GM23248 (cell line): ENCODE measurements around the gene TSPAN16.

Experiments used
- EZH2 ChIP-seq: fragments of 200-600 bp; sonication (generic); IDR thresholded peaks from 2 replicates; pipeline ENCODE4 v1.6.1; 2018; ENCODE audit warnings: antibody characterized with exemption, mild to moderate bottlenecking; ENCODE audit not compliant: insufficient read depth, poor library complexity, severe bottlenecking
- EZH2phosphoT487 ChIP-seq: fragments of 200-600 bp; sonication (generic); IDR thresholded peaks from 2 replicates; pipeline ENCODE4 v1.6.1; 2018; ENCODE audit warnings: antibody characterized with exemption, moderate library complexity, mild to moderate bottlenecking, low read depth; ENCODE audit not compliant: insufficient read depth

DNA sequence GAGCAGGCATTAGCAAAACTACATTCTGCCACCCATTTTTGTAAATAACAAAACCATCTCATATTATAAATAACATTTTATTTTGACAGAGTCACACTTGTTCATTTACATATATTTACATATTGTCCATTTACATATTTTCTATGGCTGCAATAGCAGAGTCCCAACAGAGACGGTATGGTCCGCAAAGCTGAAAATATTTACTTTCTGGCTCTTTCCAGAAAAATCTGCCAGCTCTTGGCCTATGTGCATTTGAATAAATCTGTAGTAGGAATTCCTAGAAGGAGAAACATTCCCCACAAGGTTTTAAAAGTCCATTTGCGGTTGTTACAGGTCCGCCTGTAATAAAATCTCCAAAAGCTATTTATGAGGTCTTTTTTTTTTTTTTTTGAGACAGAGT lies 5.7 kb upstream of the TSPAN16 start:
- TF ChIP-seq EZH2phosphoT487 (no peak), EZH2 (no peak)
